Upper lobe of left lung (tissue), 6 donors: ENCODE measurements around the gene GPR173. TPM values are rescaled to one million over a fixed set of nuclear protein-coding genes. Genes with fewer than 3 reads are reported as not detected.

Source experiments
- ATAC-seq, 2 donors: fragments of 200-7000 bp; cut with Tn5 transposase; one replicate each; pipeline ENCODE4 v1.9.1; 2022; ENCODE audit warnings: mild to moderate bottlenecking in 2 of 2, moderate library complexity in 2 of 2; ENCODE audit not compliant: low FRiP score in 2 of 2
- DNase-seq, 2 donors: peaks; one replicate each; pipeline ENCODE4 v3.0.0-alpha.2; 2019 to 2020
- H3K27ac ChIP-seq, 4 donors: fragments of 200-600 bp; sonication (generic); one replicate each; pipeline ENCODE4 v1.5.1; 2016 to 2019
- H3K27me3 ChIP-seq, 4 donors: fragments of 200-600 bp; sonication (generic); one replicate each; pipeline ENCODE4 v1.5.1; 2017 to 2019
- H3K36me3 ChIP-seq, 4 donors: fragments of 200-600 bp; sonication (generic); one replicate each; pipeline ENCODE4 v1.5.1; 2016 to 2019
- H3K4me1 ChIP-seq, 4 donors: fragments of 200-600 bp; sonication (generic); one replicate each; pipeline ENCODE4 v1.5.1; 2018 to 2019
- H3K4me3 ChIP-seq, 4 donors: fragments of 200-600 bp; sonication (generic); one replicate each; pipeline ENCODE4 v1.5.1; 2017 to 2019; ENCODE audit warnings: mild to moderate bottlenecking in 2 of 4, moderate library complexity in 1 of 4
- H3K9me3 ChIP-seq, 4 donors: fragments of 200-600 bp; sonication (generic); one replicate each; pipeline ENCODE4 v1.5.1; 2018 to 2019
- EP300 ChIP-seq, 4 donors: sonication (generic); formaldehyde crosslinking; IDR thresholded peaks; one replicate each; pipeline ENCODE4 v1.5.1; 2017; ENCODE audit warnings: antibody characterized with exemption in 4 of 4, control low read depth in 2 of 4
- POLR2A ChIP-seq, 4 donors: fragments of 450-650 bp; IDR thresholded peaks; one replicate each; pipeline ENCODE4 v1.5.1; 2016 to 2017; ENCODE audit warnings: antibody characterized with exemption in 4 of 4, mild to moderate bottlenecking in 2 of 4
- POLR2AphosphoS5 ChIP-seq, 2 donors: sonication (generic); formaldehyde crosslinking; IDR thresholded peaks; one replicate each; pipeline ENCODE4 v1.5.1; 2017; ENCODE audit warnings: antibody characterized with exemption in 2 of 2
- WGBS, 2 donors: methylation state at CpG; one replicate each; pipeline ENCODE4 v1.1.5; 2017 to 2018; 5-methylcytosine and 5-hydroxymethylcytosine counted together
- small RNA-seq, 4 donors: library from RNA; depleted of rRNA; stranded (forward); fragments of <200 nt; gene quantifications; one replicate each; pipeline ENCODE3, GENCODE V24; 2016
- total RNA-seq, 6 donors: library from RNA; depleted of rRNA in 4 of 6; stranded (reverse); fragments of >200 nt in 4 of 6; gene quantifications; one replicate each; pipeline versions ENCODE4 v1.1.0 to v1.2.1, GENCODE V29; 2016 to 2021
- TF ChIP-seq, protein P1 (sequence below), 6 experiments: fragments of 450-650 bp in 4 of 6; fragments of 200-600 bp in 2 of 6; sonication (generic) in 2 of 6; IDR thresholded peaks; one replicate each; pipeline ENCODE4 v1.5.1; 2016 to 2019; ENCODE audit warnings: antibody characterized with exemption in 6 of 6
- donor health status: DM: no; HTN: no; CAD: no; lungs with moderate emphysema.
- donor health status: DM: no; HTN: yes; CAD: no; lungs with severe emphysema.

GPR173 gene
- total RNA-seq, 6 donors from 2014 or later: 0.46 to 1.3 (median 0.95) TPM

DNA sequence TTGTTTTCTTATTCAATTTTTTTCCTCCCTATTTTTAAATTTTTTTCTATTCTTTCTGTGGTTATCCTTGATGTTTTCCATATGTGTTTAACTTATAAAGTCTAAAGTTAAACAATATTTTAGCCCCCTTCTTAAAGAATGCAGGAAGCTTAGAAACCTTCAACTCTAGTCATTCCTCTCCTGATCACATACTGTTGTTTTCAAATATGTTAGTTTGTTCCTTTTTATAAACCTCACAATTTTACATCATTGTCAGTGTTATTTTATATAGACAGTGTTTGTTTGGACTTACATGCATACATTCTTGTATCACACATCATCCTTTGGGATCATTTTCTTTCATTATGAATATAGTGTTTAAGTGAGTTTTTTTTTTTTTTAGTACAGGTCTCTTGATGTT is 76.9 kb downstream of the GPR173 start:
- no peak overlapping the region for H3K27ac ChIP-seq
- H3K4me1 ChIP-seq: no peaks in the 10 kb centered on the region
- H3K9me3 ChIP-seq: no peaks in the 10 kb centered on the region
- H3K4me3 ChIP-seq: no peak overlapping the region
- DNase-seq (no peak), ATAC-seq (no peak)
- no peak for TF ChIP-seq EP300 (IDR thresholded peaks at IDR 0.05)
- TF ChIP-seq, protein P1, sequence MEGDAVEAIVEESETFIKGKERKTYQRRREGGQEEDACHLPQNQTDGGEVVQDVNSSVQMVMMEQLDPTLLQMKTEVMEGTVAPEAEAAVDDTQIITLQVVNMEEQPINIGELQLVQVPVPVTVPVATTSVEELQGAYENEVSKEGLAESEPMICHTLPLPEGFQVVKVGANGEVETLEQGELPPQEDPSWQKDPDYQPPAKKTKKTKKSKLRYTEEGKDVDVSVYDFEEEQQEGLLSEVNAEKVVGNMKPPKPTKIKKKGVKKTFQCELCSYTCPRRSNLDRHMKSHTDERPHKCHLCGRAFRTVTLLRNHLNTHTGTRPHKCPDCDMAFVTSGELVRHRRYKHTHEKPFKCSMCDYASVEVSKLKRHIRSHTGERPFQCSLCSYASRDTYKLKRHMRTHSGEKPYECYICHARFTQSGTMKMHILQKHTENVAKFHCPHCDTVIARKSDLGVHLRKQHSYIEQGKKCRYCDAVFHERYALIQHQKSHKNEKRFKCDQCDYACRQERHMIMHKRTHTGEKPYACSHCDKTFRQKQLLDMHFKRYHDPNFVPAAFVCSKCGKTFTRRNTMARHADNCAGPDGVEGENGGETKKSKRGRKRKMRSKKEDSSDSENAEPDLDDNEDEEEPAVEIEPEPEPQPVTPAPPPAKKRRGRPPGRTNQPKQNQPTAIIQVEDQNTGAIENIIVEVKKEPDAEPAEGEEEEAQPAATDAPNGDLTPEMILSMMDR (IDR thresholded peaks at IDR 0.05): no peak
- TF ChIP-seq POLR2AphosphoS5 (IDR thresholded peaks at IDR 0.05): no peak
- no peak for TF ChIP-seq POLR2A (IDR thresholded peaks at IDR 0.05)
- H3K27me3 ChIP-seq: no peaks in the 10 kb centered on the region
- no peaks in the 10 kb centered on the region for H3K36me3 ChIP-seq

DNA sequence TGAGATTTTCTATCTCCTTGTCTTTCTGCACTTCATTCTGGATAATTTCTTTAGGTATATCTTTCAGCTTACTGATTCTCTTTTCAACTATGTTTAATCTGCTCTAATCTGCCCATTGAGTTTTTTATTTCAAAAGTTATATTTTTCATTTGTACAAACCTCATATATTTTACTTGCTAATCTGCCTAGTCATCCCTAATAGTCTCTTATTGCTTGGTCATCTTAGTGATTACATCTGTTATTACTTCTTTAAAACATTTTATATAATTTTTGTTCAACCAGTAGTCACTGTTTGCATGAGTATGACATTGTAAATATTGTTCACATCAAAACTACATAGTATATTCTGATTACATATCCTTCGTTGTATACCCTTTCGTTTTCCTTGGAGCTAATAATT is 77.8 kb downstream of the GPR173 start:
- TF ChIP-seq POLR2AphosphoS5 (IDR thresholded peaks at IDR 0.05): no peak
- TF ChIP-seq, protein P1 (IDR thresholded peaks at IDR 0.05): no peak
- TF ChIP-seq POLR2A (IDR thresholded peaks at IDR 0.05): no peak
- no peak for TF ChIP-seq EP300 (IDR thresholded peaks at IDR 0.05)
- WGBS, 2 donors: 95 to 100% methylated on average over 2 of the region's 2 CpGs
- Histone ChIP-seq H3K4me1 (no peaks in the 10 kb centered on the region), H3K27me3 (no peaks in the 10 kb centered on the region), H3K9me3 (no peaks in the 10 kb centered on the region), H3K27ac (no peak overlapping the region), H3K4me3 (no peak overlapping the region), H3K36me3 (no peaks in the 10 kb centered on the region)
- no peak for ATAC-seq
- no peak for DNase-seq

DNA sequence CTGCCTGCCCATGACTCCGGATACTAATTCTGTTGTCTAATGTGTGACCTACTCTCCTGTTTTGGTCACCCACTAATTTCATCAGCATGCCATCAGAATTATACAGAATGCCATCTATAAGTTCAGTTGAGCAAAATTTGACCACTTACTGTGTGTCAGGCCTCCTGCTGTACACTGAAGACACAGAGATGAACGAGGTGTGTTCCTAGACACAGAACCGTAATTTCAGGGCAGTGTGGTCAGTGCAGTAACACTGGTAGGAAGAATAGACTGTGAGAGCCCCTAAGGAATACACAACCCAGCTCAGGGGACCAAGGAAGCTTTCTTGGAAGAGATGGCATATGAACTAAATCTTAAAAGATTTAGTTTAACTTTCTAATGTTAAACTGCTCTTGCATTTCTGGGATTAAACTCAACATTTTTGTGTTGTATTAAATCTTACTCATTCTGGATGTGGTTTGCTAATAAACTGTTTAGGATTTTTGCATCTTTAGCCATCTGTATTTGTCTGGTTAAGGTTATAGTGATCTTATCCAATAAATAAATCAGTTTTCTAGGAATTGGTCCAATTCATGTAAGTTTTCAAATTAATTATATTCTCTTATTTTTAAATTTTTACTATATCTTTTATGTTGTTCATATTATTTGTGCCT is 79.6 kb downstream of the GPR173 start:
- Histone ChIP-seq H3K4me1 (no peaks in the 10 kb centered on the region), H3K27me3 (no peaks in the 10 kb centered on the region), H3K9me3 (no peaks in the 10 kb centered on the region), H3K36me3 (no peaks in the 10 kb centered on the region), H3K4me3 (no peak overlapping the region), H3K27ac (no peak overlapping the region)
- WGBS, 2 donors: 77 to 83% methylated on average over 3 of the region's 3 CpGs
- no peak for DNase-seq
- TF ChIP-seq EP300 (IDR thresholded peaks at IDR 0.05): no peak
- no peak for TF ChIP-seq POLR2AphosphoS5 (IDR thresholded peaks at IDR 0.05)
- TF ChIP-seq, protein P1 (IDR thresholded peaks at IDR 0.05): no peak
- no peak for TF ChIP-seq POLR2A (IDR thresholded peaks at IDR 0.05)
- no peak for ATAC-seq

Small RNA genes within 50 kb of the gene (small RNA-seq; reads per million reads assigned to genes)
- gene AL591212.2: 0 reads per million in 4 donors

Other genes with a start within 250 kb of the GPR173 start
- not detected for gene XAGE5, start 237.5 kb upstream of the GPR173 start, total RNA-seq
- gene XAGE3, start 180.7 kb upstream of the GPR173 start, total RNA-seq: not detected
- 100 to 1,000 TPM in 2 of 6 donors, 10 to 100 TPM in 4; 14.1 to 216 (median 17.2) TPM for gene FAM156B, start 151.5 kb upstream of the GPR173 start, total RNA-seq
- 10 to 100 TPM; 12.0 to 60.8 (median 17.6) TPM for gene FAM156A, start 90.3 kb upstream of the GPR173 start, total RNA-seq
- 100 to 1,000 TPM in 1 of 6 donors, 10 to 100 TPM in 5; 33.4 to 162 (median 46.6) TPM for gene TSPYL2, start 33.6 kb downstream of the GPR173 start, total RNA-seq
- gene KANTR, start 45.4 kb downstream of the GPR173 start, total RNA-seq: 10 to 100 TPM in 4 of 6 donors, 1 to 10 TPM in 2; 7.6 to 68.1 (median 14.9) TPM
- 100 to 1,000 TPM in 3 of 6 donors, 10 to 100 TPM in 3; 79.0 to 171 (median 108) TPM for gene KDM5C, start 176.4 kb downstream of the GPR173 start, total RNA-seq
- gene IQSEC2, start 232.8 kb downstream of the GPR173 start, total RNA-seq: 10 to 100 TPM; 17.5 to 45.1 (median 26.7) TPM